GOT3 (cell line): Measurements from ENCODE around the gene SEMA4C.

Experiments used
- DNase-seq: peaks from one replicate; lab custom pipeline; 2025; ENCODE audit warnings: mixed read lengths; lab: John Stamatoyannopoulos, UW

The SEMA4C gene

DNA sequence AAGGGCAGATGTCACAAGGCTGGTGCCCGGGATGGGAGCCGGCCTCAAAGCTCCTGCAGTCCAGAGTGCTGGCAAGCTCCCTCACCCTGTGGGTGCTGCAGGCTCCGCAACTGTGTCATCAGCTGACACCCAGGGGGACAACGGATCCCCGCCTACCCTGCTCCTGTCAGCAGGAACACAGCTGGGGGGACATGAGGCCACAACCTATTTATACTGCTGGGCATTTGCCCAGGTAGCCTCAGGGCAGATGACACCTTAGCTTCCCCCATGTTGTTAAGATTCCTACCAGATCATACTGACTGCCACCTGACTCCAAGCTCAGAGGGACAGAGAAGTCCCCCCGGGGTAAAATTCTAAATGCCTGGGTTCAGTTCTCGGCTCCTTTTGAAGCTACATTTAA, 27.3 kb downstream of the SEMA4C start:
- DNase-seq: no peak

DNA sequence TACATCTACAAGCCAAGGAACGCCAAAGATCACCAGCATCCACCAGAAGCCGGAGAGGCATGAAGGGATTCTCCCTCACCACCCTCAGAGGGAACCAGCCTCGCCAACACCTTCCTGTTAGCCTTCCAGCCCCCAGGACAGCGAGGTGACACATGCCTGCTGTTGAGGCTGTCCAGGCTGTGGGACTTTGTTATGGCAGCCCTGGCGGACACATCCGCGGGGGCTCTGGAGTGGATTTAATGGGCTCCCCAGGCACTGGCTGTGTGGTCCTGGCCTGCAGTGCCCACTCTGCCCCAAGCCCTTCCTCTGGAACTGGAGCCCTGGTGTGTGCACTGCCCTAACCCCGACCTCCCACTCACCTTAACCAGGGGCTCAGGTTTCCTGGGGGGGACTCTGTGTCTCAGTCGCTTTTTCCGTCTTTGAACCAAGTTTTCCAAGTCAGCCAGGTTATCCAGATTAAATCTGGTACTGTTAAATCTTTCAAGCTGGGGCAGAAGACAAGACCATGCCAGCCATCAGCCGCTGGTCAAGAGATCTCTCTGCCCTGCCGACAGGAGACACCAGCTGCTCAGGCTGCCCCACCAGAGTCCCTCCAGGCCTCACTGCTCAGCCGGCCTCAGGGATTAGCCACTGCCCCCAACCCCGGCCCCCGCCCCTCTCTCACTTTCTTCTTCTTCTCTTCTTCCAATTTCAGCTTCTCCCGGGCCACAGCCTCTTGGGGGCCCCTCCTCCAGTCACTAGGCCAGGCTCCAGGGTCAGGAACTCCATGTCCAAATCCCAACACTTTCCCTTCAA, 28.0 kb downstream of the SEMA4C start:
- no peak for DNase-seq

DNA sequence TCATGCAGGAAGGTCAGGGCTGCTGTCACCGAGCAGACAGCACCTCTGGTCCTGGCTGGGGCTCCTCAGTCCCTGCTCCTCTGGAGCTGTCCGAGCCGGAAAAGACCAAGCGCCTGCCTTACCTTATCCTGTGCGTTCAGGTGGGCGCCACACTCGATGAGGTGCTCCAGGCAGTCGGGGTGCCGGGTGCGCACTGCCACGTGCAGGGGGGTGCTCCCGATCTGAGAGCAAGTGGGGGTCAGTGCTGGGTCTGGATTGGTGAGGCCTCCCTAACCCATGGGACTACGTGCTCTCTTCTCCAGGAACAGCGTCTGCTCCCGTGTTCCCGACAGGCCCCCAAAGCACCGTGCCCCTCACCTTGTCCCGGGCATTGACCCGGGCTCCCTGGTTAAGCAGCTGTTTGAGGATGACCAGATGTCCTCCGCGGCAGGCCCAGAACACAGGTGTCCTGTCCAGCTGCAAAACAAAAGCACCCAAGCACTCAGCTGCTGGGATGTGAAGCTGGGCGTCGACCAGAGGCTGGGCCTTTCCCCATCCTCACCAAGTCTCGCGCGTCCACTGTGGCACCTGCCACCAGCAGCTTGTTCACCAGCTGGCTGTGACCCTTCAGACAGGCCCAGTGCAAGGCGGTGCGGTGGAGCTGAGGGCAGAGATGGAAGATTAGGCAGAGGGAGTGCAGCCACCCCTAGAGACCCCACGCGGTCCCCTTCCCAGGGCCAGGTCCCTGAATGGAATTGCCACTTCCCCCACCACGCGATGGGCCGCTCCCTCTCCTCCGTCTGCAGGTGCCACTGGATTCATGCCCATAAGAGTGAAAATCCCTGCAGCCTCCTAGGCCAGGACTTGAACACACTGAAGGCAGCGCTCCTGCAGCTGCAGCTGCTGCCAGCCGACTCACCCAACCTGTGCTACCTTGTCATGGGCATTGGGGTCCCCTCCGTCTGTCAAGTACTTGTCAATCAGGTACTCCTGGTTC, 29.7 kb downstream of the SEMA4C start:
- DNase-seq: no peak

DNA sequence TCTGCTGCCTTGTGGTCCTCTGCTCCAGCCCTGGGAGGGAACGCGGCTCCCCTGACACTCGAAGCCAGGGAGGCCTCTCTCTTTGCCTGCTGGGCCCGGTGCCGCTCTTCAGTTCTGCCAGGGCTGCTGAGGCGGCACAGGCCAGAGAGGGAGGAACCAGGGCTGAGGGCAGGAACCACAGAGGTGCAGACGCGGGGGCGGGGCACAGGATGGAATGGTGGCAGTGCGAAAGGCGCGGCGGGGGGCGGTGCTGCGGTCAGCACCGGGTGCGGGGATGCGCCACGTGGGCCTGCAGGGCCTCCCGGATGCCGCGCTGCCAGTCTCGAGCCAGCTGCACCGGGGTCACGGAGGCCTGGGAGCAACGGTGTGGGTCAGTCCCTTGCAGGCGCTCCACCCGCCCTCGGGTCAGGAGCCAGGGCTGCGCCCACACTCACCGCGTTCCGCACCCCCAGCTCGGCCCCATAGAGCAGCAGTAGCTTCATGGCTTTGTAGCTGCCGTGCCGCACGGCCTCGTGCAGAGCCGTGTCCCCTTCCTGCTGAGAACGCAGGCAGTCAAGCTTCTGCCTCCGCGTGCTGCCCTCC, 30.5 kb downstream of the SEMA4C start:
- no peak for DNase-seq

DNA sequence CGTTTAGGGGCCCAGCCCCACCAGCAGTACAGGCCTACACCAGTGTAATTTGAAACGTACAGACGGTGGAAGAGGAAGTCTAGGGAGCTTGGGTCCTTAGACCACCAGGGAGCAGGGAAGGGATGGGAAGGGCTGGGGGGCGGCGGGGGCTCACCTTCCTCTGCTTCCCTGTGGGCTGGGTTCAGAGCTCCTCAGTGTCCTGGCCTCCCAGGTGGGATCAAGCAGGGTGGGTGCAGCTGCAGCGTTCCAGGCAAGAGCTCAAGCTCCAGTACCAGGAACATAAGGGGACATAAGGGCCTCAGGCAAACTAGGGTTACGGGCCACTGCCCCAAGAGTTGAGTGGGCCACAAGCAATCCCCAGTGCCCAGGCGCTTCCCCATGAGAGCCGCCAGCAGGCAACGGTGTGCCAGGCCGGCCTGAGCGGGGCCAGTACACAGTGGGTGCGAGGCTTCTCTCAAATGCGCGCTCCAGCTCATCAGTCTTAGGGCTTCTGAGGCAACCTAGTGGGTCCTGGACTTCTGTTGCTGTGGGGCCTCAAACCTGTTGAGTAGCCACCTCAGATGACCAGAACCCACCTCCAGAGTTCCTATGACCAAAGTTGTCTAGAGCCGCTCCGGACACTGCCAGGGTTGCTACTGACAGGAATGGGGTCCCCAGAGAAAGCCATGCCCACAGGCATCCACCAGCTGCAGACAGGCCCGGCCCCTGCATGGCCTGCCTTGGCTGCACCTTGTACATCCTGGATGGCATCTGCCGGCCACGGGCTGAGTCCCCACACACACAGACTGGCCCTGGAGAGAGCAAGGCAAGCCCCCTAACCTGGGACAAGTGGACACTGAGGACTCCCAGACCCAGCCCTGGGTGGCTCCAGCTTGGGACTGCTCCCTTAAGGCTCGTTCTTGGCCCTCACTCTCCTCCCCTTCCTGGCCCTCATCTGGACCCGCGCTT, 31.3 kb downstream of the SEMA4C start:
- no peak for DNase-seq

DNA sequence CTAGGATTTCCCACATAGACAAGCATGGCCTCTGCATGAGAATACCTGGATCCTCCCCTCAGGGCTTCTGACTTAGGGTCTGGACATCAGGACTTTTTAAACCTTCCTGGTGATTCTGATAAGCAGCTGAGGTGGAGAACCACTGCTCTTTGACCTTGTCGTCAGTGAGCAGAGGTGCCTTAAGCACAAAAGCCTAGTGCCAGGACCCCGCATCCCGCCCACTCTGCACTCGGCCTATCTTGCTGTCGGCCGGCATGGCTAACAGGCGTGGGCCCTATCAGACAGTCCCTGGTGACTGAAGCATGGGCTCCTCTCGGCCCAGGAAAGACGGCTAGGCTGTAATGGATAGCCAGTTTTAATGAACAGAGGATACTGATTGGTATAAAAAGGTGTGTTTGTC, 32.3 kb downstream of the SEMA4C start:
- DNase-seq: no peak

DNA sequence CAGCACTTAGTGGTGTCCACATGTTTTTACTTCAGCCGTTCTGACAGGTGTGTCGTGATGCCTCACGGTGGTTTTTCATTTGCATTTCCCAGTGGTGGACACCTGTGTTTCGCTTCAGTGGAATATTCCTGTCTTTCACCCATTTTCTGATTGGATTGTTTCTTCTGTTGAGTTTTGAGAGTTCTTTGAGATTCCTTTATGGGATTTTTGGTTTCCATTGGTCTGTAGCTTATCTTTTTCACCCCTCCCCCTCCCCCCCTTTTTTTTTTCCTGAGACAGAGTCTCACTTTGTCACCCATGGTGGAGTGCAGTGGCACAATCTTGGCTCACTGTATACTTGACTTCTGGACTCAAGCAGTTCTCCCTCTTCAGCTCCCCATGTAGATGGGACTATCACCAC, 34.0 kb downstream of the SEMA4C start:
- DNase-seq: no peak

DNA sequence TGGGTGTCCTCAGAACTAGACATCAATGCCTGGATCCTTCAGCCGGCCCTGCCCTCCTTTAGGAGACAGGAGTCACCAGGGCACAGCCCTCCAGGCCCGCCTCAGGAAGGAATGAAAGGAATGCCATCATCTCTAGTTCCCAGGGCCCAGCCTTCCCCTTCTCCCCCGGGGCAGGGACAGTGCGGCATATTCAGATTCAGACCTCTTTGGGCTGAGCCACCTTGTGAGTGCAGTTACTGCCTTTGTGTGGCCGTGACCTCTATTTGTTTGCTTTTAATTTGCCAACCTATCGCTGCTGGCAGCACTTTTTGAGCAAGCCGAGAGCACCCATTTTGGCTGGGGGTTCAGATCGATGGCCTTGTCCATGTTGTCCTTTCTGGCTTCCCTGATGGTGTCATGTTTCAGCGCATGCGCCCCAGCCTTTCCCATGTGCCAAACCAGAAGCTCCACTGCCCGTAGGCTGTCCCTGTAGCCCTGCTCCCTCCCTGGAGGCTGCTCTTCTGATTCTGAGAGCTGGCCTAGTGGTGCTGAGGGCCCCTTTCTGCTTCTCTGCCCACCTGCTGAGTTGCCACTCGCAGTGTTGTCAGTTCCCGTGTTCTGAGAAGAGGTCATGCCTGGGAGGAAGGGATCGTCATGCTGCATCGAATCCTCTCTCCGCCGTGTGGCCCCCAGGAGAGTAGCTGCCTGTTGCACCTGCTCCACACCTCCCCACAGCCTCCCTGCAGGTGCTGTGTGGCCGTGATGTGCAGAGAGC, 36.9 kb downstream of the SEMA4C start:
- no peak for DNase-seq

DNA sequence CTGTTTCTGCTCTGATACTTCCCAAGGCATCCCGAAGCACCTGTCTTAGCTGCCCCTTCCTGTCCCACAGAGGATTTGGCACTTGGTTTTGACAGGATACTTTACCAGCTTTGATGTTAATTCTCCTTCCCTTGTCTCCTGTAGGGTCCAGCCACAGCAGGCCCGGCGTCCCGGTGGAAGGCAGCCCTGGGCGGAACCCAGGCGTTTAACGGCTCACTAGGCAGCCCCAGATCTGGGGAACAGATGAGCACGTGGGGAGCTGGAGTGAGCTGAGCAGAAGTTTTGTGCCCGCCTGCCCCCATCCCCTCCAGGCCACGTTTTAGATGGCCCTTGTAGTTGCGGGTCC, 37.5 kb downstream of the SEMA4C start:
- no peak for DNase-seq

DNA sequence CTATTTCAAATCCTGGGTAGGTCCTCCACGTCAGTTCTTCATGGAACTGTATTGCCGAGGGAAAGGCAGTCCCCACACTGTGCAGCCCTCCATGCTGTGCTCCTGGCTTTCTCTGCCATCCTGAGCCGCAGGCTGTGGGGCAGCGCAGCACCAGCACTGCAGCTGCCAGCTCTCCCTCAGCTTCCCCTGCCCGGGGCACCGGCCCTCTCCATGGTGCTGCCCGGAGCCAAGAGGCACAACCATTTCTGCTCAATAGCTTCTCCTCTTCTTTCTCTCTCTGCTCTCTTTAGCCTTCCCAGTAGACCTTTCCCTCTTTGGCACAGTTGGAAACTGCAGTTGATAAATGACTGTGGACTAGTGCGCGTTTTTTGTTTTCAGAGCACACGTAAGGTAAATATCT, 38.2 kb downstream of the SEMA4C start:
- no peak for DNase-seq

DNA sequence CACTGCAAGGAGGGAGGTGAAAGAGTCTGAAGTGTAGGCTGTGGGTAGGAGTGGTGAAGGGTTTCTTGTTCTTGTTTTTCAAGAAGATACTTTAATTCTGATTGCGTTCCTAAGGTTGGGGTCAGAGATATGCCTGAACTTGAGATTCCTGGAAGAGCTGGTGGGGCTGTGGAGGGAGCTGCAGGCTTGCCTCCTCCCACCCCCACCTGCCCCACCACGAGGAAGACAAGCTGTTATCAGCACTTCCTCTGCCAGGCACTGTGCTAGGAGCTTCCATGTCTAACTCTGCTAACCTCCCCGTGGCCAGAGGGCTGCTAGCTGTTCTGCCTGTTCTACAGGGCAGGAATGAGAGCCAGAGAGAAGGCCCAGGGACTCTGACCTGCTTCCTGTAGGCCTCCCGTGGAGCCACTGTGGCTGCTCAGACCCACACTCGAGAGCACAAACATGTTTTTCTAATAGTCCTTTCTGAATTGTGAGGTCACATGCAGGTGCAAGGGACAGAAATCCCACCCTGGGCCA, 39.8 kb downstream of the SEMA4C start:
- DNase-seq: no peak

DNA sequence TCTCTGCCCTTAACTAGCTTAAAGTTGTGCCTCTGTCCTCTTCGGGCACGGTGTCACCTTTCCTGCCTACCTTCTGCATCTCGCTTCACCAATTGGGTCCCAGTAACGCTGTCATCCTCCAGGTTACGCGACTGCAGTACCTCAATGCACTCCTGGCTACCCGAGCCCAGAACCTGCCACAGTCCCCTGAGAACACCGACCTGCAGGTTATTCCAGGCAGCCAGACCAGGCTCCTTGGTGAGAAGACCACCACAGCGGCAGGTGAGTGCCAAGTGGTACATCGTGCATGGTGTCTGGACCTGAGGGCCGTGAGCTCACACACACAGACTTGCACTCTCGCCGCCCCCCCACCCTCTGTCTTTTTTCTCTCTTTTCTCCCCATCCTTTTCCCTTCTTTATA, 41.0 kb downstream of the SEMA4C start:
- no peak for DNase-seq

DNA sequence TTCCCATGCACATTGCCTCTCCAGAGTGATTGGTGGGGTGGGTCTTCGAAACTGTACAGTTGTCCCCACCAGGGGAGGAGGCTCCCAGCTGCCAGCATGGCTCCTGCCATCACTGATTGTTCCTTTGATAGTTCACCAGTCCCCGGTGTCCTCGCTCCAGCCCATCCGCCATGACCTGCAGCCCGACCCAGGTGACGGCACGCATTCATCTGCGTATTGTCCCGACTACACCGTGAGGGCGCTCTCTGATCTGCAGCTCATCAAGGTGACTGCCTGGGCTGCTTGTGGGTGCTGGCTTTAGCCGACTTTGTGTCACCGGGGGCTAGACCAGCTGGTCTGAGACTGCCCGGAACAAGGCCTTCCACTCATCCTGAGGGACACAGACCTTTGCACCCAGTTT, 41.4 kb downstream of the SEMA4C start:
- no peak for DNase-seq

DNA sequence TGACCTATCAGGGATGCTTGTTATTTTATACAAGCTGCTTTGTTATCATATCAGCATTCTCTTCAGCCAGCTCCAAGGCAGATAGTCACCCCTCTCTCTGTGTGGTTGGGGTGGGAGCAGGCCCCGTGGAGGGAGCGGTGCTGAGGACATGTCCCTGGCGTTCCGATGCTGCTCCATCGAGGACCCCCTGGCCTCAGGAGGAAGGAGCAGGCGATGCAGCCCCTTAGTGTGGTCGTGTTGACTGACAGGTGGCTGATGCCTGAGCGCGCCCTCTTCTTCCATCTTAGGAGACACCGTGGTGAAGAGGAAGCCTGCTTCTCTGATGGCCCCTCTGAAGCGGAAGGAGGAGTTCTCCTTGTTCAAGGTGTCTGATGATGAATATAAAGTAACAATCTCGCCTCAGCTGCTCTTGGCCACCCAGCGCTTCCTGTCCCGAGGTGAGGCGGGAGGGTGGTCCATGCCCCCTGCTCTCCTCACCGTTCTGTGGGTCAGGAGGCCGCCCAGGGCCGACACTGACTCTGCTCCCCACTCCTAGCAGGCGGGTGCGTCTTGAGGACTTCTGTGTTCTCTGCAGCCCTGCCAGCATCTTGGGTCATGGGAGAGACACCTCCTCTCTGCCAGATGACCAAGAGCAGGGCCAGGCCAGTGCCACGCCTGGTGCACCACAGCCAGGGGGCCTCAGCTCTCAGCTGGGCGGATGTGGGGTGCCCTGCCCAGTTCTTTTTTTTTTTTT, 43.2 kb downstream of the SEMA4C start:
- no peak for DNase-seq

DNA sequence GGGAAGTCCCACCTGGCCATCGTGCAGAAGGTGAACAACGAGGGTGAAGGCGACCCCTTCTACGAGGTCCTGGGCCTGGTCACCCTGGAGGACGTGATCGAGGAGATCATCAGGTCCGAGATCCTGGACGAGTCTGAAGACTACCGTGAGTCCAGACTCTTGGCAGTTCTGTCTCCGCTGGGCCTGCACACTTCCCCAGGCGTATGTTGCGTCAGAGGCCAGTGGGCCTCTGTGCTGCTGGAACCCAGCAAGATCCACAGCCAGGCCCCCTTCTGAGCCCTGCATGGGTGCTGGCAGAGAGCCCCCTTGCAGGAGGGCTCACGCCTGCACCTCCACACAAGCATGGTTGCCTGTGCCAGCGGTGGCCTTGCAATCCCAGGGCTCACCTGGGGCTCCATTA, 44.8 kb downstream of the SEMA4C start:
- no peak for DNase-seq

DNA sequence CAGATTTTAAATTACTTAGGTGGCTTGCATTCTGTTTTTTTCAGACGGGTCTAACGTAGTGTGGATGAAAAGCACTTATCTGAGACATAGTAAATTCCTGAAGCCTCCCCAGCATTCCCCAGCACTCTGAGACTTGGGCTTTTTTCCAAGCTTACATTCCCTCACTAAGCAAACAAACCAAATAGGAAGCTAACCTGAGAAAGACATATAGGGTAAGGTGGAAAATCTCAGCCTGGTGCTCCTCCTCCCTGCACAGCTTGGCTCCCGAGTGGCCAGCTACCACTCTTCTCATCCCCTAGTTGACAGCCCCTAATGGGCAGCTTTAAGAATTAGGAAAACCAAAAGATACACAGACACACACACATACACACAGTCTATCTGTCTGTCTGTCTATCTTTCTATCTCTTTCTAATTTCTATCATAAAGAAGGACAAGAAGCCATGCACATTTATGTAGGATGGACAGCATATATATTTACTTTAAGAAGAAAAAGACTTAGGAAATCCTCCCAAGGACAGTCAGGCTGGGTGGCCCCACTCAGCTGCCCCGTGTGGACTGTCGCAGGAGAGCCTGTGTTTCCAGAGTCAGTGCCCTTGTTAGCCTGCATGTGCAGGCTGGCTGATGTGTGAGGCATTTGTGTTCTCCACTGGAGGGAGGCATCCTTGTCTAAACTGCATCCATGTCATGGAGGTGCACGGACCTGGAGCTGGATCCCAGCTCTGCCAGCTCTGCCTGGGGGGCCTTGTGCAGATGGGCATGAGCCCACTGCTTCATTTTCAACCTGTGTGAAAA, 45.6 kb downstream of the SEMA4C start:
- DNase-seq: no peak

DNA sequence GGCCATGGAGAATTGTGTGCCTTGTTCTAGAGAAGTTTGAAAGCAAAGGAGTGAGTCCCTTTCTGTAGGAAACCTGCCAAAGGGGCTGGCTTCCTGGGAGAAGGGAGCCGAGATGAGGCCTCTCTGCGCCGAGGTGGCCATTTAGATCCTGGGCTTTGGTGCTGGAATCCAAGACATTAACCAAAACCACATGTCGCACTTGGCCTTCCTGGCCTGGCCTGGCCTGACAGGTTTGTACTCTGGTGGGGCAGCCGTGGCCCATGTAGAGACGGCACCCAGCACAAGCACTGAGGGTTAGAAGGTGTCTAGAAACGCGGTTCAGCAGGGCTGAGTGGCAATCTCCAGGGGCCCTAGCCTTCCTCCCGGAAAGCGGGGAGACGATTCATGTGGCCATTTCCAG, 46.7 kb downstream of the SEMA4C start:
- DNase-seq: no peak

DNA sequence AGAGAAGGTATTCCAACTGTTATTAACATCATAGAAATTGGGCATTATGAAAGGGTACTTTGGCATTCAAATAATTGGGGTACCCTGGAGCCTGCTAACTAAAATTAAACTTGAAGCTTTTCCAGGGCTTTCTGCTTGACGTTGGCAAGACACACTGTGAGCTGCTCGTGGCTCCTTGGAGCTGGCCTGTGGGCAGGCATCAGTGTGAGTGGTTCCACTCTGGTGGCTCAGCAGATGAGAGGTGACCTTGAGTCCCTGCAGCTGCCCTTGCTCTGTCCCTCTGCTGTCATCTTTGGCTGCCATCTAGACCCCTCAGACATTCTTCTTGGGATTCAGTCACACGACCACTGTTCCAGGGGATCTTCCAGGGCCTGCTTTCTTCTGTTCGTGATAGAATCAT, 47.1 kb downstream of the SEMA4C start:
- no peak for DNase-seq

DNA sequence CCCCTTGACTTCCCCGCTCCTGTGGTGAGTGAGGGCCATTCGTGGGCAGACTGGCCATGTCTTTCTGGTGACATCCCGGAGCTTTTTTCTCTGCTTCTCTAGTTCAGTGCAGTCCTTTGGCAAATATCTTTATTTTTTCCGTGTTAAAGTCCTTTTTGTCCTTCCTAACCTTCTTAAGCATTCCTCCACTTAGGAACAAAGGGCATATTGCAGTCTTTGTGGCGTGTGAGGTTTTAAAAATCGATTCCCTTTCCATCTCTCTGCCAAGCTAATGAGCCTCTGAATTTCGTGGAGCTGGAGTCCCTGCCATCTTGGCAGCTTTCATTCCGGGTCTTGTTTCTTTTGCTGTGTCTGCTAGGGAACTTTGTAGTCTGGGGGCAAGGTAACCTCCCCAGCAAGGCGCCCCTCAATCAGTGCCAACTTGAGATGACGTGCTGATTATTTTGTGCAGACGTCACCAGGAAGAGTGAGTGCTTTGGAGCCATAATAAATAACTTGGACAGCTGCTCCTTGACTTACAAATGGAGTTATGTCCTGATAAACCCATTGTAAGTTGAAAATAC, 48.7 kb downstream of the SEMA4C start:
- no peak for DNase-seq
